Right atrium auricular region (tissue), 2 donors: ENCODE data around the gene CFAP221. TPM values are rescaled to one million over a fixed set of nuclear protein-coding genes. Genes with fewer than 3 reads are reported as not detected.

ENCODE experiments used
- DNase-seq: peaks from one replicate; pipeline ENCODE4 v3.0.0-alpha.2; 2019; ENCODE audit warnings: low spot score
- H3K27ac ChIP-seq, 2 donors: fragments of 200-600 bp; sonication (generic); 1 replicate in 1 of 2; 2 replicates in 1 of 2; pipeline ENCODE4 v1.5.1; 2016 to 2019
- H3K27me3 ChIP-seq, 2 donors: fragments of 200-600 bp; sonication (generic); one replicate each; pipeline versions ENCODE4 v1.5.1 to v1.6.0; 2017 to 2019
- H3K36me3 ChIP-seq: fragments of 200-600 bp; sonication (generic); one replicate; pipeline ENCODE4 v1.5.1; 2016
- H3K4me1 ChIP-seq, 2 donors: fragments of 200-600 bp; sonication (generic); one replicate each; pipeline versions ENCODE4 v1.5.1 to v1.6.0; 2017 to 2019
- H3K4me3 ChIP-seq, 2 donors: fragments of 200-600 bp; sonication (generic); 1 replicate in 1 of 2; 2 replicates in 1 of 2; pipeline ENCODE4 v1.5.1; 2017 to 2019; ENCODE audit warnings: mild to moderate bottlenecking in 1 of 2, moderate library complexity in 1 of 2
- H3K9me3 ChIP-seq, 2 donors: fragments of 200-600 bp; sonication (generic); one replicate each; pipeline ENCODE4 v1.5.1; 2019
- total RNA-seq, 2 donors: library from RNA; depleted of rRNA; stranded (reverse); fragments of >200 nt; gene quantifications; one replicate each; pipeline ENCODE4 v1.1.0, GENCODE V29; 2016
- TF ChIP-seq, protein P1 (sequence below), 2 donors: fragments of 200-600 bp; sonication (generic); IDR thresholded peaks; one replicate each; pipeline ENCODE4 v1.5.1; 2019; ENCODE audit warnings: antibody characterized with exemption in 2 of 2

Gene CFAP221
- total RNA-seq, 2 donors from 2014 or later, result 0.44 to 1.1 TPM

DNA sequence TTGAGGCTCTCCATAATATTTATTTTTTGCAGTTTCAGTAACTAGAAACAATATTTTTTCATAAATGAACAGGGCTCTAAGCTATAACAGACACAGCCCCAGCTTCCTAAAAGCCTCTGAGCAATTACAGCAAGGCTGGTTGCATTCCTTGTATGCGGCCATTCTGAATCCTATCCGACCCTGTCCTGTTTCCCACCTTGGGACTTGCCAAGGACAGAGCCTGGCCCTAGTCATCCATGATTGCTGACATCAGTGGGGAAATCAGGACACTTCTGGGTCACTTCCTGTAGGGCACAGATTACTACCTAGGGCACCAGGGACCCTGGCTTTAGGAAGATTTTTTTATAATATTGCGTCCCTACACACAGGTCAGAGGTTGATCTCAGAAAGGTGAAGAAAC is 140.3 kb downstream of the CFAP221 start:
- H3K36me3 ChIP-seq, result peaks cover 25% of the 10 kb centered on the region
- TF ChIP-seq, protein P1, sequence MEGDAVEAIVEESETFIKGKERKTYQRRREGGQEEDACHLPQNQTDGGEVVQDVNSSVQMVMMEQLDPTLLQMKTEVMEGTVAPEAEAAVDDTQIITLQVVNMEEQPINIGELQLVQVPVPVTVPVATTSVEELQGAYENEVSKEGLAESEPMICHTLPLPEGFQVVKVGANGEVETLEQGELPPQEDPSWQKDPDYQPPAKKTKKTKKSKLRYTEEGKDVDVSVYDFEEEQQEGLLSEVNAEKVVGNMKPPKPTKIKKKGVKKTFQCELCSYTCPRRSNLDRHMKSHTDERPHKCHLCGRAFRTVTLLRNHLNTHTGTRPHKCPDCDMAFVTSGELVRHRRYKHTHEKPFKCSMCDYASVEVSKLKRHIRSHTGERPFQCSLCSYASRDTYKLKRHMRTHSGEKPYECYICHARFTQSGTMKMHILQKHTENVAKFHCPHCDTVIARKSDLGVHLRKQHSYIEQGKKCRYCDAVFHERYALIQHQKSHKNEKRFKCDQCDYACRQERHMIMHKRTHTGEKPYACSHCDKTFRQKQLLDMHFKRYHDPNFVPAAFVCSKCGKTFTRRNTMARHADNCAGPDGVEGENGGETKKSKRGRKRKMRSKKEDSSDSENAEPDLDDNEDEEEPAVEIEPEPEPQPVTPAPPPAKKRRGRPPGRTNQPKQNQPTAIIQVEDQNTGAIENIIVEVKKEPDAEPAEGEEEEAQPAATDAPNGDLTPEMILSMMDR (IDR thresholded peaks at IDR 0.05), result no peak
- H3K9me3 ChIP-seq, result no peaks in the 10 kb centered on the region
- H3K27me3 ChIP-seq, result no peaks in the 10 kb centered on the region
- no peak overlapping the region for H3K27ac ChIP-seq
- H3K4me1 ChIP-seq, result peaks cover 0 to 9% of the 10 kb centered on the region in 2 donors
- H3K4me3 ChIP-seq, result no peak overlapping the region
- no peak for DNase-seq

DNA sequence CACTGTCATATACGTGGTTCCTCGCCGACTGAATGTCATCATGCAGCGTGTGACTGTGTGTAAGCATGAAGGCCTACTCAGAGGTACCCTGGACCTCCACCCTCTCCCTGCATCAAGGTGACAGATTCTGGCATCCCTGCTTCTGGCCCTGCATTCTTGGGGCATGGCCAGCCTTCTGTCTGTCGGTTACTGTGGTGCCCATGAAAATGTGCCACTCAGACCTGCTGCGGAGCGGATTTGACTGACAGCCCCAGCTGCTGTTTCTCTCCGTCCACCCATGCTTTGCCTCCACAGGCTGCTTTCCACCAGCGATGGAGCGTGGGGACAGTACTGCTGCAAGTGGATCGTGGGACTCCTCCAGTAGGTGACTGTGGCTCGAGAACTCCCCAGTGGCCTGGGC is 144.4 kb downstream of the CFAP221 start:
- Histone ChIP-seq H3K27ac (no peak overlapping the region), H3K36me3 (peaks cover 14% of the 10 kb centered on the region), H3K4me1 (no peaks in the 10 kb centered on the region), H3K9me3 (no peaks in the 10 kb centered on the region), H3K27me3 (no peaks in the 10 kb centered on the region), H3K4me3 (no peak overlapping the region)
- no peak for DNase-seq
- TF ChIP-seq, protein P1 (IDR thresholded peaks at IDR 0.05), result no peak

DNA sequence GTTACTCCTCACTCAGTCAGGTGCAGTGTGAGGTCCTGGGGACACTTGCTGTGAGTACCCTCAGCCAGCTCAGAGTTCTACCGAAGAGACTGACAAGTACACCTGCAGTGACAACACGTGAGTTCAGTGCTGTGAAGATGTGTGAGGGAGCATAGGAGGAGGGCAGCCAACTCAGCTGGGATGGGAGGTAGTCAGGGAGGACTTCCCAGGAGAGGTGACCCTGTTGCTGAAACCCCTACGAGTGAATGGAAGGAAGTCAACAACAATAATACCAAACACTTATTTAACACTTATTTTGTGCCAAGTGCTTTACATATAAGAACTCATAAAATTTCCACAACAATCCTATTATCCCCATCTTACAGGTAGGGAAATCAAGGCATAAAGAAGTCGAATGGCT is 145.0 kb downstream of the CFAP221 start:
- H3K4me3 ChIP-seq, result no peak overlapping the region
- peaks cover 14% of the 10 kb centered on the region for H3K36me3 ChIP-seq
- TF ChIP-seq, protein P1 (IDR thresholded peaks at IDR 0.05), result no peak
- DNase-seq, result no peak
- H3K27ac ChIP-seq, result no peak overlapping the region
- H3K27me3 ChIP-seq, result no peaks in the 10 kb centered on the region
- H3K9me3 ChIP-seq, result no peaks in the 10 kb centered on the region
- no peaks in the 10 kb centered on the region for H3K4me1 ChIP-seq

DNA sequence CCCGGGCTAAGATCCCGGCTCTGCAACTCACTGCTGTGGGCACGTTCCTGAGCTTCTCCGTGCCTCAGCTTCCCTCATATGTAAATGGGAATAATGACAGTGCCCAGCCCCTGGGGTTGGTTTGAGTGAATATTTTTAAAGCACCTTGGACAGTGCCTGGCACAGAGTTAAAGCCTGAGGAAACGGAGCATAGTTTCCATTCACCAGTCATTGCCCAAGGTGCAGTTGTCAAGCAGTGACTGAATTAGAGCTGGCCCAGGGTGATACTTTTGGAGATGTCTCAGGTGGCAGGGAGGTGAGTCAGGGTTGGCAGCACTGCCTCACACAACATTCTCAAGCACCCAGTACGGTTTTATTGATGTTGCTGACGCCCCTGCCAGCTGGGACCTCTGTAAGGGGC is 146.9 kb downstream of the CFAP221 start:
- Histone ChIP-seq H3K36me3 (peaks cover 14% of the 10 kb centered on the region), H3K27me3 (no peaks in the 10 kb centered on the region), H3K4me1 (peaks cover 0 to 8% of the 10 kb centered on the region in 2 donors), H3K9me3 (no peaks in the 10 kb centered on the region), H3K27ac (no peak overlapping the region), H3K4me3 (no peak overlapping the region)
- TF ChIP-seq, protein P1 (IDR thresholded peaks at IDR 0.05), result no peak
- no peak for DNase-seq

DNA sequence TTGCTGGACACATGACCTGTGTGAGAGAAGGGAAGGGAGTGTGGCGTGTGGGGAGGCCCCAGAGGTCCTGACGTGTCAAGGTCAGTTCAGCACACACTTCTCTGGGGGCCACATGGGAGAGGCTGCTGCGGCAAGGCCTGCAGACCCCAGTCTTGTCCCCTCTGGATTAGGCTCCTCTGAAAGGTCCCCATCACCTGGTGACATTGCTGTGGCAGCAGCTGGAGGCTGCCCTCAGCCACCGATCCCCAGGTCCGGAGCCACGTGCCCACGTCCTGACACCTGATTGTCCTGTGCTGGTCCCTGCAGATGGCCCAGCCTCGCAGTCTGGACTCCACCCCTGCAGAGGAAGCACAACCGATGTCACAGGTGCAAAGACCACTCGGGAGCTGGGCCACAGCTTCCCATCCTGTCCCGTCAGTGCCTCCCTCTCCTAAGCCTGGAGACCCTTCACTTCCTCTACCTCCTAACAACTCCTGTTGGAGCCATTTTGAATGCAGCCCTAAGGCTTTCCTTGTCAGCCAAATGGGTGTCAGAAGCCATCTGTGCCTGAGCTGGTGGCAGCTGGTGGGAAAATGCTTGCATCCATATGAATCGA is 147.5 kb downstream of the CFAP221 start:
- Histone ChIP-seq H3K4me3 (no peak overlapping the region), H3K27ac (no peak overlapping the region), H3K36me3 (peaks cover 12% of the 10 kb centered on the region), H3K4me1 (peaks cover 0 to 8% of the 10 kb centered on the region in 2 donors), H3K27me3 (no peaks in the 10 kb centered on the region), H3K9me3 (no peaks in the 10 kb centered on the region)
- DNase-seq, result no peak
- TF ChIP-seq, protein P1 (IDR thresholded peaks at IDR 0.05), result no peak

DNA sequence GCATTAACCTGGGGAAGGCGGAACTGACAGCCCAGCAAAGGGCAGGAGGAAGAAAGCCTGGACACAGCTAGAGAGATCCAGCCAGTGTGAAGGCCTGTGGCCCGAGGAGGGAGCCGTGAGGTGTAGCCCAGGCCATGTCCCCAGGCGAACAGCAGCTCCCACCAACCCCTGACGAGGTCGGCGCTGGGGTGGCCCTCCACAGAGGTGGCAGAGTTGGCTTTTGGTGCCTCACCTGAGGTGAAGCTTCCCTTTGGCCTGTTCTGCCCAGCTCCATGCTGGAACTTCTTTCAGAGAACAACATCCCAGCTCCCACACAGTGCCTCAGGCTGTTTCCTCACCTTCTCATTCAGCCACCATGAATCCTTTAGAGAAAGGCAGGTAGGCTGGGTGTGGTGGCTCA is 148.1 kb downstream of the CFAP221 start:
- Histone ChIP-seq H3K4me3 (no peak overlapping the region), H3K4me1 (peaks cover 0 to 8% of the 10 kb centered on the region in 2 donors), H3K36me3 (peaks cover 7% of the 10 kb centered on the region), H3K9me3 (no peaks in the 10 kb centered on the region), H3K27ac (no peak overlapping the region), H3K27me3 (no peaks in the 10 kb centered on the region)
- no peak for DNase-seq
- TF ChIP-seq, protein P1 (IDR thresholded peaks at IDR 0.05), result no peak
